GM12892 (cell line): ENCODE data around the gene CRYL1.

Source experiments
- POLR2A ChIP-seq: IDR thresholded peaks from 2 replicates; pipeline ENCODE4 v1.6.1; 2011; ENCODE audit warnings: low read depth, low read length, control low read depth
- POLR2AphosphoS5 ChIP-seq: IDR thresholded peaks from 2 replicates; pipeline ENCODE4 v1.6.1; 2011; ENCODE audit warnings: low read depth, low read length, control low read depth

GRCh38 chr13:20501592-20501991 is 24.1 kb downstream of the CRYL1 start:
- TF ChIP-seq POLR2AphosphoS5 (no peak), POLR2A (no peak)
